GM12878 (cell line): Measurements from ENCODE around the gene SIT1. TPM values are rescaled to one million over a fixed set of nuclear protein-coding genes. Genes with fewer than 3 reads are reported as not detected.

ENCODE experiments used
- ATAC-seq: fragments of 200-7000 bp; cut with Tn5 transposase; 3 replicates; pipeline ENCODE4 v1.9.1; 2020; ENCODE audit warnings: mild to moderate bottlenecking, moderate library complexity
- BruUV-seq: library from RNA; stranded (reverse); fragments of 400-500 nt; replicated peaks from 2 replicates; lab custom pipeline; 2021; lab: Mats Ljungman, UMichigan
- CTCF ChIA-PET: fragments of 300-600 bp; sonication (Branson Sonifier 250); formaldehyde crosslinking; extraction: SDS; loops from one replicate; lab custom pipeline; 2021; ENCODE audit warnings: inconsistent platforms; lab: Yijun Ruan, JAX
- POLR2A ChIA-PET: fragments of 350-600 bp; formaldehyde crosslinking; extraction: SDS; loops from one replicate; lab custom pipeline; 2021; ENCODE audit warnings: inconsistent platforms; lab: Charles Lee
- RAD21 ChIA-PET: fragments of 300-600 bp; sonication (Branson Sonifier 250); formaldehyde crosslinking; loops from one replicate; lab custom pipeline; 2023; ENCODE audit warnings: antibody characterized with exemption; ENCODE audit not compliant: unreplicated experiment; lab: Charles Lee
- SMC1A ChIA-PET: fragments of 300-600 bp; sonication (Branson Sonifier 250); formaldehyde crosslinking; loops from one replicate; lab custom pipeline; 2023; ENCODE audit not compliant: unreplicated experiment, uncharacterized antibody; lab: Charles Lee
- DNase-seq: peaks from one replicate; pipeline ENCODE4 v3.0.0-alpha.2; 2011; ENCODE audit warnings: low read depth, low spot score
- FAIRE-seq: peaks from 3 replicates; lab custom pipeline; 2011; peaks lifted over from hg19 to GRCh38; lab: Jason Lieb, UNC
- H2AFZ ChIP-seq: 2 replicates; pipeline ENCODE4 v1.6.0; 2011; ENCODE audit warnings: low read depth, low read length, control low read depth; ENCODE audit not compliant: control insufficient read depth
- H3K27ac ChIP-seq: 2 replicates; pipeline ENCODE4 v1.5.1; 2011; ENCODE audit warnings: control low read depth; ENCODE audit not compliant: control insufficient read depth, insufficient read depth
- H3K27me3 ChIP-seq, 2 experiments: replicated peaks in 1 of 2; 2 replicates each; pipeline versions ENCODE4 v1.6.0 to v1.6.1; 2011; ENCODE audit warnings: low read length in 1 of 2; ENCODE audit not compliant: control insufficient read depth in 2 of 2, insufficient read depth in 2 of 2
- H3K36me3 ChIP-seq, 2 experiments: 2 replicates each; pipeline ENCODE4 v1.5.1; 2011; ENCODE audit warnings: low read length in 1 of 2; ENCODE audit not compliant: control insufficient read depth in 2 of 2, insufficient read depth in 2 of 2
- H3K4me1 ChIP-seq: 2 replicates; pipeline ENCODE4 v1.6.1; 2011; ENCODE audit warnings: mild to moderate bottlenecking, low read length, moderate library complexity, mixed read lengths; ENCODE audit not compliant: control insufficient read depth, insufficient read depth
- H3K4me2 ChIP-seq: 2 replicates; pipeline ENCODE4 v1.6.0; 2011; ENCODE audit warnings: control low read depth; ENCODE audit not compliant: control insufficient read depth, insufficient read depth
- H3K4me3 ChIP-seq: fragments of 200-600 bp; sonication (generic); 2 replicates; pipeline ENCODE4 v1.5.1; 2016
- H3K79me2 ChIP-seq: 2 replicates; pipeline ENCODE4 v1.6.0; 2011; ENCODE audit warnings: low read length; ENCODE audit not compliant: control insufficient read depth, insufficient read depth
- H3K9ac ChIP-seq: 2 replicates; pipeline ENCODE4 v1.8.0; 2011; ENCODE audit warnings: low read length, control low read depth, mixed read lengths; ENCODE audit not compliant: control insufficient read depth, insufficient read depth
- H3K9me3 ChIP-seq: replicated peaks from 3 replicates; pipeline ENCODE4 v1.5.1; 2011; ENCODE audit warnings: mild to moderate bottlenecking, low read length; ENCODE audit not compliant: control insufficient read depth, insufficient read depth
- H4K20me1 ChIP-seq: 2 replicates; pipeline ENCODE4 v1.6.0; 2011; ENCODE audit not compliant: control insufficient read depth, insufficient read depth
- BCL11A ChIP-seq: IDR thresholded peaks from 2 replicates; pipeline ENCODE4 v1.6.1; 2011; ENCODE audit warnings: low read depth, low read length
- BHLHE40 ChIP-seq, 2 experiments: fragments of 450-650 bp in 1 of 2; IDR thresholded peaks; 2 replicates each; pipeline ENCODE4 v1.6.1; 2011 to 2017; ENCODE audit warnings: low read depth in 2 of 2, borderline replicate concordance in 1 of 2, improper control_type of control experiment in 1 of 2, low read length in 1 of 2, mild to moderate bottlenecking in 1 of 2
- CHD4 ChIP-seq: fragments of 200-600 bp; sonication (generic); IDR thresholded peaks from 2 replicates; pipeline ENCODE4 v1.6.1; 2016; ENCODE audit warnings: mild to moderate bottlenecking
- CREB1 ChIP-seq: IDR thresholded peaks from 2 replicates; pipeline ENCODE4 v1.6.1; 2012; ENCODE audit warnings: low read depth, mild to moderate bottlenecking, inconsistent platforms
- CTCF ChIP-seq, 3 experiments: IDR thresholded peaks in 2 of 3; conservative IDR thresholded peaks in 1 of 3; 2 replicates each; pipeline ENCODE4 v1.5.1; 2011; ENCODE audit warnings: low read depth in 3 of 3, low read length in 3 of 3, mild to moderate bottlenecking in 3 of 3, control low read depth in 2 of 3, moderate library complexity in 2 of 3, inconsistent platforms in 1 of 3, mixed read lengths in 1 of 3; ENCODE audit not compliant: control insufficient read depth in 2 of 3, insufficient read depth in 1 of 3; ENCODE audit errors: extremely low read depth in 1 of 3
- E2F4 ChIP-seq: IDR thresholded peaks from 2 replicates; pipeline ENCODE4 v1.6.1; 2012; ENCODE audit warnings: low read depth, low read length, improper control_type of control experiment
- FOS ChIP-seq: IDR thresholded peaks from 3 replicates; pipeline ENCODE4 v1.6.1; 2011; ENCODE audit warnings: borderline replicate concordance; ENCODE audit not compliant: insufficient read length; ENCODE audit errors: extremely low read depth
- HCFC1 ChIP-seq: fragments of 150-350 bp; IDR thresholded peaks from 2 replicates; pipeline ENCODE4 v1.6.1; 2014; ENCODE audit warnings: low read length
- HDGF ChIP-seq: fragments of 450-650 bp; IDR thresholded peaks from 2 replicates; pipeline ENCODE4 v1.6.1; 2016; ENCODE audit warnings: antibody characterized with exemption
- NBN ChIP-seq: fragments of 450-650 bp; IDR thresholded peaks from 2 replicates; pipeline ENCODE4 v1.6.1; 2016
- PML ChIP-seq: IDR thresholded peaks from 2 replicates; pipeline ENCODE4 v1.6.1; 2012; ENCODE audit warnings: low read length, inconsistent platforms
- WRNIP1 ChIP-seq: IDR thresholded peaks from 2 replicates; pipeline ENCODE4 v1.6.1; 2011; ENCODE audit warnings: low read depth, low read length, improper control_type of control experiment, borderline replicate concordance
- ZBTB33 ChIP-seq: fragments of 450-650 bp; IDR thresholded peaks from 2 replicates; pipeline ENCODE4 v1.6.1; 2017; ENCODE audit warnings: mild to moderate bottlenecking
- ZSCAN29 ChIP-seq: fragments of 450-650 bp; IDR thresholded peaks from 2 replicates; pipeline ENCODE4 v1.6.1; 2017; ENCODE audit warnings: mild to moderate bottlenecking, moderate library complexity
- WGBS: methylation state at CpG from one replicate; pipeline ENCODE4 v1.1.6; 2016; ENCODE audit warnings: low lambda C conversion rate; ENCODE audit not compliant: insufficient replicate concordance, insufficient coverage; ENCODE audit errors: missing lambda C conversion rate; 5-methylcytosine and 5-hydroxymethylcytosine counted together
- in situ Hi-C: fragments of 300-500 bp; cut with MboI; formaldehyde crosslinking; loops from 9 replicates; pipeline ENCODE4 v1.14.3; 2018; ENCODE audit warnings: mixed read lengths
- intact Hi-C: fragments of 100-400 bp; cut with micrococcal nuclease; formaldehyde crosslinking; loops from one replicate; pipeline ENCODE4 v1.14.2; 2022; ENCODE audit not compliant: unreplicated experiment
- polyA plus RNA-seq, 11 experiments: library from polyadenylated mRNA; depleted of rRNA in 4 of 11; unstranded in 6 of 11; stranded (reverse) in 5 of 11; fragments of >200 nt; fragmentation: Nextera tagmentation in 4 of 11; fragmentation: Illumina TruSeq in 1 of 11; extraction: Ambion mirVana in 4 of 11; extraction: Trizol in 1 of 11; gene quantifications; 1 replicate in 1 of 11; 2 replicates in 10 of 11; pipeline versions ENCODE4 v1.2.1 to v1.2.3, GENCODE V29; 2011 to 2016; ENCODE audit warnings: inconsistent platforms in 2 of 11, missing spikeins in 2 of 11, low read depth in 1 of 11
- total RNA-seq, 4 experiments: library from RNA; depleted of rRNA in 3 of 4; stranded (reverse); fragments of >200 nt in 3 of 4; fragmentation: Illumina TruSeq in 1 of 4; extraction: Trizol in 1 of 4; gene quantifications; 2 replicates each; pipeline versions ENCODE4 v1.2.1 to v1.2.3, GENCODE V29; 2013 to 2021

Gene SIT1
- total and polyA plus RNA-seq, 10 of the 15 experiments (the other 5 are each of a cell fraction or from before 2014, with no cell fraction given): 0.97 to 137 (median 59.7) TPM

- Histone ChIP-seq H2AFZ (no peak overlapping the region), H3K79me2 (no peaks in the 10 kb centered on the region; the same call in 1 of the 2 replicates), H3K27me3 (no peaks in the 10 kb centered on the region; a peak in 1 of 4 replicates), H3K4me1 (peaks cover 3% of the 10 kb centered on the region; the same call in 1 of the 2 replicates), H3K4me3 (no peak overlapping the region), H3K9me3 (no peaks in the 10 kb centered on the region), H4K20me1 (no peaks in the 10 kb centered on the region), H3K27ac (no peak overlapping the region), H3K9ac (no peak overlapping the region), H3K36me3 (no peaks in the 10 kb centered on the region), H3K4me2 (no peak overlapping the region)
- no peak for ATAC-seq
- ChIA-PET POLR2A (interaction anchor here (0.6 to 1.1 kb wide), 3 partner anchors 10 to 80 kb away, joined by 3 to 7 read pairs (median 4); partner anchors contain the start of gene RMRP), RAD21 (interaction anchor here (0.6 to 1.2 kb wide), 3 partner anchors 10 to 336 kb away, joined by 3 read pairs; no protein-coding TSS in a partner anchor), SMC1A (interaction anchor here (0.6 to 1.1 kb wide), 3 partner anchors 25 to 1390 kb away, joined by 3 to 4 read pairs (median 3); no protein-coding TSS in a partner anchor), CTCF (interaction anchor here (2.1 to 15.2 kb wide), 3 partner anchors 9 to 25 kb away, joined by 19 to 227 read pairs (median 39); partner anchors contain the start of genes ARHGEF39, CCDC107 and RMRP)
- no peak for FAIRE-seq
- no TSS peak for BruUV-seq
- in situ Hi-C loops (no loop called here), intact Hi-C loops (no loop called here)
- no peak for TF ChIP-seq FOS
- no peak for TF ChIP-seq ZSCAN29
- no peak for TF ChIP-seq ZBTB33
- no peak for TF ChIP-seq NBN
- no peak for TF ChIP-seq CHD4
- TF ChIP-seq E2F4: no peak
- no peak for TF ChIP-seq WRNIP1
- no peak for TF ChIP-seq CREB1
- TF ChIP-seq CTCF (IDR thresholded peaks at IDR 0.05 in 2 of 3, conservative IDR thresholded peaks at IDR 0.05 in 1 of 3; ENCODE audit: control insufficient read depth in 2 of 3, extremely low read depth in 1 of 3, insufficient read depth in 1 of 3, low read depth in 3 of 3, low read length in 3 of 3): no peak
- TF ChIP-seq BHLHE40 (IDR thresholded peaks at IDR 0.05; ENCODE audit: borderline replicate concordance in 1 of 2, low read depth in 2 of 2, low read length in 1 of 2): no peak
- no peak for TF ChIP-seq HDGF
- TF ChIP-seq BCL11A: no peak
- TF ChIP-seq HCFC1: no peak
- TF ChIP-seq PML: no peak
- 58% methylated on average over 11 of the region's 11 CpGs for WGBS
- DNase-seq: no peak
These were observed 35.8 kb upstream of the SIT1 start for GRCh38 chr9:35686222-35687203.
